DOHH2 (cell line): ENCODE results near the gene DRICH1.
"Not testable (repeated sequence)": the region's sequence is repeated elsewhere in the genome, so short reads cannot be mapped to it uniquely, and the experiment has no call there.

Experiments used
- CTCF ChIP-seq: fragments of 200-600 bp; sonication (generic); IDR thresholded peaks from one replicate; pipeline ENCODE4 v1.5.1; 2014; ENCODE audit warnings: antibody characterized with exemption, mild to moderate bottlenecking, low read depth, low read length; ENCODE audit not compliant: poor library complexity, severe bottlenecking
- EZH2phosphoT487 ChIP-seq: fragments of 200-600 bp; sonication (generic); IDR thresholded peaks from 2 replicates; pipeline ENCODE4 v1.6.1; 2017; ENCODE audit warnings: borderline replicate concordance, mild to moderate bottlenecking, antibody characterized with exemption, low read length, moderate library complexity, mixed read lengths

GRCh38 chr22:23672307-23673049 is 40.4 kb upstream of the DRICH1 start:
- TF ChIP-seq CTCF, EZH2phosphoT487: not testable (repeated sequence)
